Amygdala (tissue), 56 donors: ENCODE measurements around the gene BTBD9.
"Not testable (repeated sequence)": the region's sequence is repeated elsewhere in the genome, so short reads cannot be mapped to it uniquely, and the experiment has no call there.

Experiments
- DNase-seq, 56 donors: peaks; one replicate each; lab custom pipeline; 2025; lab: John Stamatoyannopoulos, UW

BTBD9 gene

DNA sequence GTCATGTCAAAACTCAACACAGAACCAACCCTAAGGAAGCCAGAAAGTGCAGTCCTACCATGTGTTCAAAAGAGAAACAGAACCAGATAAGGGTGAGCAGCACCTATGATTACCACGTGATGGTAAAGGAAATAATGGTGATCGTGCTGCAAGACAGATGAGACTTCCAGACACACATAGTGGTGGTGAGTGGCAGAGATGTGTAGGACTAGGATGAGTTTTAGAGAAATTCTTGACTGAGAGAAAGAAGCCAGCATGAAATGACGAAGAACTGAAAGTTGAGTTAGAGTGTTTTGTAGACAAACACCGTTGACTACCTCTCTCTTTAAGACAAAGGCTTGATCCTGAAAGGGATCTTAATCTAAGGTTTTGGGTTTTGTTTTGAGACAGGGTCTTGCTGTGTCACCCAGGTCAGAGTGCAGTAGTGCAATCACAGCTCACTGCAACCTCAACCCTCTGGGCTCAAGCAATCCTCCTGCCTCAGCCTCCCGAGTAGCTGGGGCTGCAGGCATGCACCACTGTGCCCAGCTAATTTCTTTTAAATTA is 10.6 kb upstream of the BTBD9 start:
- no peak for DNase-seq

DNA sequence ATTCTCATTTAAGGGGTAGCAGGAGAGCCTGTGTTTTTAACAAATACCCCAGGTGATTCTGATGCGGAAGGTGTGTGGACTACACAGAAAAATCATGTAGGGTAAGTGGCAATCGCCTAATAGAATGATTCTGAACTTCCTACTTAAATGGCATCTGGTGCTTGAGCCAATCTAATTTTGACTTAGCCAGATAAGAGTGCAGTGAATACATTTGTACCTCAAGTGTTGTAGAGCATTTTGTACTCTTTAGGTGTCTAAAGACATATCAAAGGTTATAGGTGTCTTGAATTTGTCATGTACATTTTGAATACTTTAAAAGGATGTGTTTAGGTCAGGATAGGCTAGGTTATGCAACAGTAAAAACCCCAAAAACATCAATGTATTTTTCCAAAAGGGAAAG is 10.0 kb upstream of the BTBD9 start:
- DNase-seq = no peak

DNA sequence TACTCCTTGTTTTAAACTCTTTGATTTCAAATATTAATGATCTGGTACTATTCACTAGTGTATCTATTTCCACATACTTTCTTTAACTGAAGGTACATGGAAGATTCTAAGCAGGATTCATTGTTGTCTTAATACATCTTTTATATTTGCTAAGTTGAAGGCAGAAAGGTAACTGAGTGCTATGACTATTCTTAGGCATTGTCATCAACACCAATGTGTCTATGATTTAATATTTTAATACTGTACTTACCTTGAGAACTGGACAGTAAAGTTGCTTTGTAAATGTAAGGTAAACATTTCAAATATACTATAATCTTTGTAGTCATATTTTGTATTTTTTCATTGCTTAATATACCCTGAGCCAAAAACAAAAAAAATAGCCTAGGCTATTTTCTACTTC is 8.9 kb upstream of the BTBD9 start:
- no peak for DNase-seq

DNA sequence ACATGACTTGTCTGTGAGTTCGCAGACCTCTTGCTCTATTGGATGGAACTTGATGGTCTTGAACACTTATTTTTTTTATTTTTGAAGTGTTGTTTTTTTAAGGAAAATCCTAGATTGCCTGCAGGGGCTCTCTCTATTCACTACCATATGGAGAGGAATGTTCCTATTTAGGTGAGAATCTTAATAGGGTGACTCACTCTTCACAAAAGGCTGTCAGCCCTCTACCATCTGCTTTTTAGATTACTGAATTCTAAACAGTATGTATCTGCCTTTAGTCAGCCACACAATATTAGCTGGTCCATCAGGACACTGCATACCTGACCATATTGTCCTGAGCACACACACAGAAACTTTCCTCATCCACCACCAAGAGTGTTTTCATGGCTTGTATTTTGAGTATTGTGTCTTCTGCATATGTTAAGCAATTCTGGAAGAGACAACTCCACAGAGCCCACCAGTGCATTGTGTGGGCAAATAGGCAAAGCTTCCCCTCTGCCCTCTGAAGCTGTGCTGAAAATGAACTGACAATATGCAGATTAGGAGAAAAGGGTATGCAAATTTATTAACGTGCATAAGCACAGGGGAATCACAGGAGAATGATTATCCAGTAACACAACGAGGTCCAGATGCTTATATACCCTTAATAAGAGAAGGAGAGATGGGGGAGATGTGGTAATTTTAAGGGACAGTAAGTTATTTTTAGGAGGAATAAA is 6.6 kb upstream of the BTBD9 start:
- DNase-seq = no peak

DNA sequence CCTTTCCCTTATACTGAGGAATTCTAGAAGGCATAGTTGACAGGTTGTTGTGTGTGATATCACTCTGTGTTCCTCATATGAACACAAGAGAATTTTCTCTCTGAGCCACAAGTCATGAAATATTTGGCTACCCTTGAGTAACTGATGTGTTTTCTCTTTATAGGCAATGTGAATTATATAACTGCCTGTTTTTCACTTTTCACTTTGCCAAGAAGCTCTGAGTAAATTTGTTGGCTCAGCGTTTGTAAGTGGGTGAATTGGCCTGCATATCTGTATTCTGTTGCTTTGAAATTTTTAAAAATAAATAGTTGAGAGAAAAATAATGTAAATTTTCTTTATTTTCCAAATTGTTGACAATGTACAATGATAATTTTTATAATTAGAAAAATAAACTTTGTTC is 5.2 kb upstream of the BTBD9 start:
- DNase-seq = peak in 1 of 56 donors; percentile 3

DNA sequence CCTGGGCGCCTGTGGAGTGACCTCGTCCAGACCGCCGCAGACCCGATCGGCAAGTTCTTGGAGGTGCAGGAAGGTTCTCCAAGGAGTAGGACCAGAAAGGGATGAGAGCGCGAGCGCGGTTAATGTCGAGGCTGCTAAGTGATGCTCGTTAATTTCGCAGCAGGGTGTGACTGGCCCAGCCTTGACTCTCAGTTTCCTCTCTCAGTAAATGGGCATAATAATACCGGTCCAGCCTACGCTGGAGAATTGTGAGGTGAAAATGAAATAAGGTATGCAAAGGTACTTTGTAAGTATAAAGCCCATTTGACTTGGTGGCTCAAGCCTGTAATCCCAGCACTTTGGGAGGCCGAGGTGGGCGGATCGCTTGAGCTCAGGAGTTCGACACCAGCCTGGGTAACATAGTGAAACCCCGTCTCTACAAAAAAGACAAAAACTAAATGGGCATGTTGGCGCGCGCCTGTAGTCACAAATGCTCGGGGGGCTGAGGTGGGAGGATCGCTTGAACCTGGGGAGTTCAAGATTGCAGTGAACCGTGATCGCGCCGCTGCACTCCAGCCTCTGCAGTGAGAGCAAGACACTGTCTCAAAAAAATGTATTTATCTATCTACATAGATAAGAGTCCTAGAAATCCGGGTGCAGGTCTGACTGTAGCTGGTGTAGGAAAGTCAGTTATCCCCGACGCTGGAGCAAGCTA is 634 bp upstream of the BTBD9 start:
- peak in 6 of 56 donors; percentile 22 to 41 (median 26) for DNase-seq

DNA sequence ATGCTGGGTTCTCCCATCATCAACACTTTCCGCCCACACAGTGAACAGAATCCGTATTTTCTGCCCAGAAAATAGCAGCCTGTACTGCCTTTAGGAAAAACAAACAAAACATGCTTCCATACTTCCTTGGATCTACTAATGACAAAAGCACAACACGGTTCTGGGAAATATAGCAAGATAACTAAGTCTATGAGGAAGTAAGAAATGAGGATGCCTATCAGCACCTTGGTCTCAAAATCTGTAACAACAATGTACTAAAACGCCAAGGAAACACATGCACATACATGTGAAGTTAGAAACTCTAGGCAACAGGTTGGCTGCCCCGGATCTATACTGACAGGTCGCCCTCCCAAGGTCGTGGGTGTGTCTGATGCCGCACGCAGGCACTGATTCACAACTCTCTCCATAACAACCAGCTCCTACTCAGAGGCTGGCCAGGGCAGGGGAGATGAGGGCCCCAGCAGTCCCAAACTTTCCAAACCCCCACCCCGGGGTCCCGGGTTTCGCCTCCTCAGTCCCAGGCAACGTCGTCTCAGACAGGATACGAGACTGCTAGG is 710 bp downstream of the BTBD9 start:
- DNase-seq = peak in 30 of 56 donors; percentile 18 to 75 (median 50)

DNA sequence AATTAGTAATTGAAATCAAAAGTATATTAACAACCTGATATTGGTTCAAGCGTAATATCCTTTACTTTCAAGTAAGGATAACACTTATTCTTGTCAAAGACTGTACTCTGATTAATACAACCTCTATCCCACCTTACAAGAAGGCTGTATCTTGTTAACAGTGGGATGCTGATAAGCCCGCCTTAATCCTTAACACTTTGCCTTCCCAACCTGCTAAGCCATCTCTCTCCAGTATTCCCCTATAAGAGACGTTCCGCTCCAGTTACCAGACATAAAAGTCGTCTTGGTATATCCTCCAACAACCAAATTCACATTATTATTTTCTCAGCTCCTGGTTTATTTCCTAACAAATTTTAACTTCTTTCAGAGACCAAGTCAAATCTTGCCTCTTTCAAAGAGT is 2.0 kb downstream of the BTBD9 start:
- no peak for DNase-seq

DNA sequence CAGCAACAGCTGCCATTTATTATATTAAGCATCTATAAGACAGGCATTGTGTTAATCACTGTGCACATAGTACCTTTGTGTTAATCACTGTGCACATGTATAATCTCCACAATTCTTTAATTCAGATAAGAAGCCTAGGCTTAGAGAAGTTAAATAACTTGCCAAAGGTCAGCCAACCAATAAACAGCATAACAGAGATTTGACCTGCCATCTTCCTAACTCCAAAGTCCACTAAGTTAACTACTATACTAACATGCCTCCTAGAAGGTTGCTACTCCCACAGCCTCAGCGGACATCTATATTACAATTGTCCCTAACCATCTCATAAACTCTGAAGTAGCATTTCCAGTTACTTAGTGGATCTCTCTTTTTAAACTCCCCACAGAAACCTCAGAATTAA is 3.7 kb downstream of the BTBD9 start:
- DNase-seq = no peak

DNA sequence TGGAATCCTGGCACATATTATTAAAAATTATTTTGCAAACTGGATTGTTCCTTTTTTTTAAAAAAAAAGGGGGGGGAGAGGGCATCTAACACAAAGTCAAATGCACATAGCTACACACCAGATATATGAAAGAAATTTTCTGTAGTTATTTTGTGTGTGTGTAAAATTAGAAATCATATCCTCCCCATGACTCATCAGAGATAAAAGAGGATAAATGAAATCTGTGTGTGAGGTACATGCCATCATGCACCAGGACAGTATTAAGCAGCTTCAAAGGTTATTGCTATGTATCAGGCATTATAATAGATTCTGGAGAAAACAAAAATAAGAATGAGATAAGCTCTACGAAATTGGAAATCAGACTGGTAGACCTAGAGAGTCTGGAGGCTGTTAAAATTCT is 5.2 kb downstream of the BTBD9 start:
- no peak for DNase-seq

DNA sequence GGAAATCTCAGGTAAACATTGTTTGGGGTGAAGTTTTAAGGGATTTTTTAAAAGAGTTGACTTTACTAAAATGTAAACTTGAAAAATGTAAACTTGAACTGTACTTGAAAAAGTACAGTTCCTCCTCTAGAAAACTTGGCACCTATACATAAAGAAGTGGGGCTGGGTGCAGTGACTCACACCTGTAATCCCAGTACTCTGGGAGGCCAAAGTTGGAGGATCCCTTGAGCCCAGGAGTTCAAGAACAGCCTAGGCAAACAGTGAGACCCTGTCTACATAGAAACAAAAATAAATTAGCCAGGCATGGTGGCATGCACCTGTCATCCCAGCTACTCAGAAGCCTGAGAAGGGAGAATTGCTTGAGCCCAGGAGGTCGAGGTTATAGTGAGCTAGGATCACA is 7.2 kb downstream of the BTBD9 start:
- no peak for DNase-seq

DNA sequence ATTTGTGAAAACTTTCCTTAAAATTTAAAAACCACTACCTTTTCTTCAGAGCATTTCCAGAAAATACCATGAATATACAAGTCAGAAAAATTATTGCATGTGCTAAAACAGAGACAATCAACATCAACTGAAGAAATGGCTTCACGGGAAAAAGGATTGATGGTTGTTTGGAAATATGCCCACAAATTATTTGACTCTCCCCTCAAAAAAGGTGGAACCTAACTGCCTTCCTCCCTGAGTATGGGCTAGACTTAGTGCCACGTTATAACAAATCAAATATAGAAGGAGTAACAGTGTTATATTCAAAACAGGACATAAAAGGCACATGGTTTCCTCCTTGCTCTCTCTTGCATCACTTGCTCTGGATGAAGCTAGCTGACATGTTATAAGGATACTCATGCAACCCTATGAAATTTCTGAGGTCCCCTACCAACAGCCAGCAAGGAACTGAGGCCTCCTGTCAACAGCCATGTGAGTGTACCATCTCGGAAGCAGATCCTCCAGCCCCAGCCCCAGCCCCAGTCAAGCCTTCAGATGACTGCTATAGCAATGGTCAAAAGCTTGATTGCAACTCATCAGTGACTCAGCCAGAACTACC is 8.4 kb downstream of the BTBD9 start:
- no peak for DNase-seq

DNA sequence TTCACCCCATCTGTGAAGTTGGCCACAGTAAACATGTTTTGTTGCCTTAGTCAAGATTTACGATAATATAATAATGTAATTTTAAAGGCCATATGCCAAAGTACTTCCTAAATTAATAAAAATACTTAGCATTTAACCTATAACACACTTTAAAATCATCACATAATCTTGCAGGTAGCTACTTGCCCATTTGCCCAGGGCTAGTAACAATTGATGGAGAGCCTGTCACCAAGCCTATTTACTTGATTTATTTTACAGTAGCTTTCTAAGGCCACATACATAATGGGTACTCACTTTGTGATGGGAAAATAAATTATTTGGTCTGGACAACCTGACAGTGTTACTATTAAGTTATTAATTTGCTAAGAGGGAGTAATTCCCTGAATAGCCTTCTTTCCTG is 14.5 kb downstream of the BTBD9 start:
- no peak for DNase-seq

DNA sequence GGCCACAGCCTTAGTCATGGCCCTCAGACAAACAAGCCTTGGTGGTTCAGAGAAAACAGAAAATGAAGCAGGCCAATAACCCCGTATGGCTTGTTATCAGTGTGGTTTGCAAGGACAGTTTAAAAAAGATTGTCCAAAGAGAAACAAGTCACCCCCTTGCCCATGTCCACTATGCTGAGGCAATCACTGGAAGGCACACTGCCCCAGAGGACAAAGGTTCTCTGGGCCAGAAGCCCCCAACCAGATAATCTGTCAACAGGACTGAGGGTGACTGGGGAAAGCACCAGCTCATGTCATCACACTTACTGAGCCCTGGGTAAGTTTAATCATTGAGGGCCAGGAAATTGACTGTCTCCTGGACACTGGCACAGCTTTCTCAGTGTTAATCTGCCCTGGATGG is 20.4 kb downstream of the BTBD9 start:
- not testable (repeated sequence) for DNase-seq

DNA sequence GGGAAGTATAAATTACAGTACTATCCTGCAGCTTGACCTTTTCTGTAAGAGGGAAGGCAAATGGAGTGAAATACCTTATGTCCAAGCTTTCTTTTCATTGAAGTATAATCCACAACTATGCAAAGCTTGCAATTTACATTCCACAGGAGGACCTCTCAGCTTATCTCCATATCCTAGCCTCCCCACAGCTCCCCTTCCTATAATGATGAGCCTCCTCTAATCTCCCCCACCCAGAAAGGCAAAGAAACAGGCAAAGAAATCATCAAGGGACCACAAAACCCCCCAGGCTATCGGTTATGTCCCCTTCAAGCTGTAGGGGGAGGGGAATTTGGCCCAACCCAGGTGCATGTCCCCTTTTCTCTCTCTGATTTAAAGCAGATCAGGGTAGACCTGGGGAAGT is 21.4 kb downstream of the BTBD9 start:
- DNase-seq = not testable (repeated sequence)

DNA sequence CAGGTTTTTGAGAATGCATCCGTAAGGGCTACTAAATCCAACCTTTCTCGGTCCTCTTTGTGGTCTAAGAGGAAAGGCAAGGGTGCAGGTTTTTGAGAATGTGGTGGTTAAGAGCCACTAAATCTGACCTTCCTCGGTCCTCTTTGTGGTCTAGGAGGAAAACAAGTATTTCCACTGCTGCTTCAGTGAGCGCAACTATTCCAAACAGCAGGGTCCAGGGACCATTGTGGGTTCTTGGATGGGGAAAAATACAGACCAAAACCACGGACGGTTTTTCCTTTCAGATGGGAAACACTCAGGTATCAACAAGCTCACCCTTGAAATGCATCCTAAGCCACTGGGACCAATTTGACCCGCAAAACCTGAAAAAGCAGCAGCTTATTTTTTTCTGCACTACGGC is 21.9 kb downstream of the BTBD9 start:
- no peak for DNase-seq

DNA sequence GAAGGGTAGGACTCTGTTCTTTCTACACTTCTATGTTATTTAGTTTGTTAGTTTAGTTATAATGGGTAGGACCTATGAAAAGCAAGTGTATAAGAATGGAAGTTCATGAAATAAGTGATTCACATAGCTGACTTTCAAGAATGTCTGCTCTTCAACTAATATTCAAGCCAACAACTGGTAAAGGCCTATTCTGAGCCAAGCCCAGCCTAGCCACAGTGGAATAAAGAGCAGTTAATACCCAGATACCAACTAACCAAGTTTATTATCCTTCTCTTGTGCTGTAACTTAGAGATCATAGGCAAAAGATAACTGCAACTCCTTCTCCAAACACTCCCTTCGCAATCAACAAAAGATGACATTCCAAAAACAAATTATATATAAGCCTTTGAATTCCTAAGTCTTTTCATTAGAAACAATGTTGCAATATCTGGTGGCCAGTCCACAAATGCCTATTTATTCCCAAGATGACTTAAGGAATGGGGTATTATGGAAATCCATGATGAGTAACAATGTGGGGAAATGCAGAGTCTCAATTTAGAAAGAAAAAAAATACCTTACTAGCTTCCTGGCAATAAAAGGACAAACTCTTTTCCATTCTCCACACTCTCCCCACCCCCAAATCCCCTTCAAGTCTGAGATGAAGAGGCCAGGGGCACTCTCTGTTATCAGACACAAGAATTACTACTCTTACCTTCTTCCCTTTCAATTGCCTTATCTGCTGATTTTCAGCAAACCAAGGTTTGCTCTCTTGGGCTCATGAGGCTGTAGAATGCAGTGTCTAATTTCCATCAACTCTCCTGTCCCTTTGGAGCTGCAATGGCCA is 27.4 kb downstream of the BTBD9 start:
- DNase-seq = no peak

DNA sequence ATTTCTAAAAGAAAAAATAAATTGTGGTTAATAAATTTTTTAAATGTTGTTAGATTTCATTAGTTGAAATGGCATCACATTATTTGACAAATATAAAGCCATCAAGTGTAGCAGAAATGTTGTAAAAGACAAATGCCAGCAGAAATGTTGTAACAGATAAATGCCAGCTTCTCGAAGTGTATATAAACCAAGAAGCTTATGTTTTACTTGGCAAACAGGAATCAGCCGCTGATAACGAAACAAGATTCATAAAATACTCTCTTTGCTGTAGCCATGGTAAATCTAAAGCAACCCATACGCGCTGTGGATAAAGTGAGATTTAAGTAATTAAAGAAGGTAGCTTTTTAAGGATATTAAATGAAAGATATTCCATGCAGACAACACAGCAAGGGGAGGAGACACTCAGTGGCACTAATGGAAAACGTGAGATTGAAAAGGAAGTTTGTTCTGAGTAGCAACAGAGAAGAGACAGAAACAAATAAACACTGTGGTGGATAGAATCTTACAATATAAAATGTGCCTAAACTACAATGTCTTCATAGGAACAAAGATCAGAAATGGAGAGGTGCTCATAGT is 29.6 kb downstream of the BTBD9 start:
- no peak for DNase-seq

DNA sequence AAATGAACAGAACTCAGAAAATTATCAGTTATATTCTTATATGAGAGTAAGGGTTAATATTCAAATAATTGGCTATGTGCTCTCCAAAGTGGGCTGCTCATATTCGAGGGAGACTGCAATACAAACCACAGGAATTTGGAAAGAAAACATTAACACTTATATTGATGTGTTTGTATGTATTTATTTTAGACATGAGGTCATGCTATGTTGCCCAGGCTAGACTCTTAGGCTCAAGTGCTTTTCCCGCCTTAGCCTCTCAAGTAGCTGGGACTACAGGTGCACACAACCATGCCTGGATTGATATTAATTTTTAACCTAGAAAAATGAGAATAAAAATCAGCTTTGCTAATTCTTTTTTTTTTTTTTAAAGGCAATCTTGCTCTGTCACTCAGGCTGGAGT is 35.0 kb downstream of the BTBD9 start:
- no peak for DNase-seq

DNA sequence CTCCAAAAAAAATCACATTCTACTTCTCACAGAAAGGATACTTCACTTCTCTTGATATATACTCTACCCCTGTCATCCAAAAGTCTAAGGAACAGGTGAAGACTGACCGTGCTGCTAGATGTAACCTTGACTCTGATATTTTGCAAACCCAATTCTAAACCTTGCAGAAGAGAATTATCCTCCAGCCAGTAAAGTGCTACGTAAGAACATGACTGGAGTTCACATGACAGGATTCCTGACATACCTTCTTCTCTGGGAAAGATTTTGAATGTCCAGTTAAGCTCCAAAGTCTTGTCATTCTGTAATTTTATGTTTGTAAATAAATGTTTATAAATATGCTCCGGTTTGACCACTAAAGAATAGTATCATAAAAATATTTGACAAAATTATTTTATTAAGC is 35.8 kb downstream of the BTBD9 start:
- DNase-seq = no peak
